H1 (cell line): ENCODE data around the gene MAP6. TPM values are rescaled to one million over a fixed set of nuclear protein-coding genes. Genes with fewer than 3 reads are reported as not detected.

Experiments
- CTCF ChIA-PET: fragments of 300-600 bp; sonication (Branson Sonifier 250); formaldehyde crosslinking; loops from one replicate; lab custom pipeline; 2021; ENCODE audit not compliant: partially characterized antibody; lab: Charles Lee
- POLR2A ChIA-PET: fragments of 300-600 bp; sonication (Branson Sonifier 250); formaldehyde crosslinking; loops from one replicate; lab custom pipeline; 2021; ENCODE audit warnings: inconsistent platforms; ENCODE audit not compliant: partially characterized antibody; lab: Charles Lee
- DNase-seq, 2 experiments: peaks; one replicate each; pipeline versions ENCODE4 v3.0.0 to v3.0.0-alpha.2; 2010 to 2022; ENCODE audit warnings: low spot score in 2 of 2, low read depth in 1 of 2, mixed read lengths in 1 of 2
- FAIRE-seq: peaks from 2 replicates; lab custom pipeline; 2011; peaks lifted over from hg19 to GRCh38; lab: Jason Lieb, UNC
- H2AFZ ChIP-seq: 2 replicates; pipeline ENCODE4 v1.8.1; 2012; ENCODE audit warnings: low read length, inconsistent platforms
- H2AK5ac ChIP-seq: 2 replicates; pipeline ENCODE4 v1.6.1; 2013; ENCODE audit warnings: low read depth, low read length
- H2BK120ac ChIP-seq: replicated peaks from 2 replicates; pipeline ENCODE3; 2013; ENCODE audit warnings: low read depth, low read length, inconsistent platforms
- H2BK12ac ChIP-seq: 2 replicates; pipeline ENCODE4 v1.6.1; 2013; ENCODE audit warnings: low read depth, low read length
- H2BK15ac ChIP-seq: 2 replicates; pipeline ENCODE4 v1.6.1; 2013; ENCODE audit warnings: low read length
- H2BK20ac ChIP-seq: 2 replicates; pipeline ENCODE4 v1.6.1; 2013; ENCODE audit warnings: low read length
- H2BK5ac ChIP-seq: 2 replicates; pipeline ENCODE4 v1.6.1; 2013; ENCODE audit warnings: low read depth, low read length
- H3K14ac ChIP-seq: 2 replicates; pipeline ENCODE4 v1.6.1; 2013; ENCODE audit warnings: inconsistent platforms; ENCODE audit not compliant: insufficient read length
- H3K18ac ChIP-seq: 2 replicates; pipeline ENCODE4 v1.6.1; 2013; ENCODE audit warnings: low read length; ENCODE audit errors: extremely low read depth
- H3K23ac ChIP-seq: 2 replicates; pipeline ENCODE4 v1.6.1; 2013; ENCODE audit warnings: inconsistent platforms; ENCODE audit not compliant: insufficient read length
- H3K23me2 ChIP-seq: 2 replicates; pipeline ENCODE4 v1.6.1; 2013; ENCODE audit warnings: low read depth, low read length
- H3K27ac ChIP-seq: 2 replicates; pipeline ENCODE4 v1.6.1; 2011; ENCODE audit warnings: low read depth, low read length, inconsistent platforms
- H3K27me3 ChIP-seq, 4 experiments: replicated peaks in 1 of 4; 1 replicate in 1 of 4; 2 replicates in 3 of 4; pipeline versions ENCODE4 v1.6.1 to v1.8.1; 2011 to 2013; ENCODE audit warnings: low read length in 3 of 4, mild to moderate bottlenecking in 3 of 4, inconsistent platforms in 2 of 4, mixed read lengths in 2 of 4, moderate library complexity in 1 of 4; ENCODE audit not compliant: control insufficient read depth in 3 of 4, insufficient read depth in 3 of 4; ENCODE audit errors: extremely low read depth in 1 of 4
- H3K36me3 ChIP-seq, 4 experiments: 2 replicates each; pipeline versions ENCODE4 v1.6.1 to v1.8.1; 2011 to 2013; ENCODE audit warnings: mild to moderate bottlenecking in 4 of 4, low read length in 3 of 4, moderate library complexity in 2 of 4, control low read depth in 1 of 4, inconsistent platforms in 1 of 4; ENCODE audit not compliant: insufficient read depth in 4 of 4, control insufficient read depth in 2 of 4
- H3K4ac ChIP-seq: replicated peaks from 2 replicates; pipeline ENCODE3; 2013; ENCODE audit warnings: low read length, low read depth, mixed read lengths, inconsistent platforms; ENCODE audit not compliant: insufficient read length
- H3K4me1 ChIP-seq, 4 experiments: replicated peaks in 1 of 4; 1 replicate in 1 of 4; 2 replicates in 3 of 4; pipeline versions ENCODE4 v1.6.1 to v1.8.1; 2011 to 2013; ENCODE audit warnings: low read length in 3 of 4, inconsistent platforms in 2 of 4, mixed read lengths in 1 of 4; ENCODE audit not compliant: insufficient read depth in 4 of 4, control insufficient read depth in 3 of 4
- H3K4me2 ChIP-seq, 2 experiments: 2 replicates each; pipeline versions ENCODE4 v1.6.1 to v1.8.1; 2011 to 2013; ENCODE audit warnings: low read depth in 2 of 2, low read length in 2 of 2, control low read depth in 1 of 2, inconsistent platforms in 1 of 2, mild to moderate bottlenecking in 1 of 2; ENCODE audit not compliant: insufficient read depth in 1 of 2
- H3K4me3 ChIP-seq, 4 experiments: fragments of 200-600, 300-600 bp in 1 of 4; sonication (generic), shearing (Covaris generic), sonication (Bioruptor Twin) in 1 of 4; 2 replicates each; pipeline versions ENCODE4 v1.5.1 to v1.8.1; 2011 to 2016; ENCODE audit warnings: low read length in 4 of 4, low read depth in 3 of 4, control low read depth in 2 of 4, inconsistent platforms in 2 of 4, mild to moderate bottlenecking in 2 of 4, mixed read lengths in 1 of 4, moderate library complexity in 1 of 4; ENCODE audit not compliant: insufficient read depth in 2 of 4; ENCODE audit errors: extremely low read depth in 1 of 4
- H3K56ac ChIP-seq: replicated peaks from 2 replicates; pipeline ENCODE3; 2013; ENCODE audit warnings: low read depth, mild to moderate bottlenecking, mixed read lengths, low read length, inconsistent platforms; ENCODE audit not compliant: insufficient read length
- H3K79me1 ChIP-seq: 2 replicates; pipeline ENCODE4 v1.6.1; 2013; ENCODE audit warnings: low read depth, low read length, control low read depth
- H3K79me2 ChIP-seq, 2 experiments: 2 replicates each; pipeline versions ENCODE4 v1.6.1 to v1.8.1; 2012 to 2013; ENCODE audit warnings: low read length in 2 of 2, mild to moderate bottlenecking in 2 of 2, inconsistent platforms in 1 of 2; ENCODE audit not compliant: insufficient read depth in 2 of 2, control insufficient read depth in 1 of 2
- H3K9ac ChIP-seq, 4 experiments: replicated peaks in 1 of 4; 1 replicate in 1 of 4; 2 replicates in 3 of 4; pipeline versions ENCODE4 v1.6.1 to v1.8.1; 2011 to 2013; ENCODE audit warnings: low read depth in 3 of 4, low read length in 3 of 4, control low read depth in 2 of 4, mild to moderate bottlenecking in 2 of 4, moderate library complexity in 2 of 4, inconsistent platforms in 1 of 4; ENCODE audit errors: extremely low read depth in 1 of 4
- H3K9me3 ChIP-seq, 2 experiments: 2 replicates each; pipeline versions ENCODE4 v1.6.1 to v1.8.1; 2012 to 2013; ENCODE audit warnings: mild to moderate bottlenecking in 2 of 2, moderate library complexity in 2 of 2, control low read depth in 1 of 2, inconsistent platforms in 1 of 2, low read depth in 1 of 2, low read length in 1 of 2, mixed read lengths in 1 of 2; ENCODE audit not compliant: insufficient read depth in 2 of 2
- H4K20me1 ChIP-seq, 2 experiments: replicated peaks in 1 of 2; 2 replicates each; pipeline versions ENCODE3 to v1.8.1; 2011 to 2013; ENCODE audit warnings: inconsistent platforms in 2 of 2, low read length in 2 of 2, mild to moderate bottlenecking in 1 of 2; ENCODE audit not compliant: insufficient read depth in 2 of 2, control insufficient read depth in 1 of 2
- H4K5ac ChIP-seq: 2 replicates; pipeline ENCODE4 v1.6.1; 2013; ENCODE audit warnings: low read length, low read depth, mixed read lengths, inconsistent platforms; ENCODE audit not compliant: insufficient read length
- H4K8ac ChIP-seq: 2 replicates; pipeline ENCODE4 v1.8.0; 2013; ENCODE audit warnings: mild to moderate bottlenecking, moderate library complexity, low read length, inconsistent platforms; ENCODE audit not compliant: insufficient read depth; ENCODE audit errors: extremely low read depth
- H4K91ac ChIP-seq: replicated peaks from 2 replicates; pipeline ENCODE3; 2013; ENCODE audit warnings: low read length, mixed read lengths, inconsistent platforms; ENCODE audit not compliant: insufficient read length
- BCL11A ChIP-seq, 2 experiments: IDR thresholded peaks; one replicate each; pipeline ENCODE4 v1.6.1; 2011; ENCODE audit warnings: low read depth in 2 of 2, low read length in 2 of 2, mild to moderate bottlenecking in 2 of 2
- GTF2F1 ChIP-seq: IDR thresholded peaks from 2 replicates; pipeline ENCODE4 v1.6.1; 2012; ENCODE audit warnings: low read depth, low read length, improper control_type of control experiment, borderline replicate concordance
- KDM4A ChIP-seq: IDR thresholded peaks from one replicate; pipeline ENCODE4 v1.7.1; 2012; ENCODE audit warnings: low read depth, mild to moderate bottlenecking, moderate library complexity, low read length, inconsistent platforms; ENCODE audit not compliant: severe bottlenecking
- NRF1 ChIP-seq: IDR thresholded peaks from 2 replicates; pipeline ENCODE4 v1.6.1; 2011; ENCODE audit warnings: mild to moderate bottlenecking, low read depth, low read length, improper control_type of control experiment
- PHF8 ChIP-seq: fragments of 200-600 bp; sonication (generic); conservative IDR thresholded peaks from 2 replicates; pipeline ENCODE4 v1.7.1; 2012; ENCODE audit warnings: low read depth, mild to moderate bottlenecking, inconsistent platforms, low read length, moderate library complexity
- RAD21 ChIP-seq, 2 experiments: IDR thresholded peaks in 1 of 2; conservative IDR thresholded peaks in 1 of 2; 2 replicates each; pipeline ENCODE4 v1.6.1; 2011; ENCODE audit warnings: low read depth in 2 of 2, low read length in 2 of 2, improper control_type of control experiment in 1 of 2, inconsistent platforms in 1 of 2, mild to moderate bottlenecking in 1 of 2, moderate library complexity in 1 of 2
- RBBP5 ChIP-seq: IDR thresholded peaks from 2 replicates; pipeline ENCODE4 v1.7.1; 2012; ENCODE audit warnings: low read depth, mild to moderate bottlenecking, inconsistent platforms, low read length, moderate library complexity, borderline replicate concordance
- SP1 ChIP-seq: IDR thresholded peaks from 2 replicates; pipeline ENCODE4 v1.6.1; 2011; ENCODE audit warnings: low read depth, low read length
- SP4 ChIP-seq: IDR thresholded peaks from 2 replicates; pipeline ENCODE4 v1.6.1; 2012; ENCODE audit warnings: low read length, inconsistent platforms
- TAF7 ChIP-seq: optimal IDR thresholded peaks from 2 replicates; pipeline ENCODE3; 2011; ENCODE audit warnings: low read depth, mild to moderate bottlenecking, inconsistent platforms, low read length, moderate library complexity, borderline replicate concordance
- TBP ChIP-seq: IDR thresholded peaks from 2 replicates; pipeline ENCODE4 v1.6.1; 2011; ENCODE audit warnings: low read depth, low read length, improper control_type of control experiment
- TCF12 ChIP-seq: IDR thresholded peaks from 2 replicates; pipeline ENCODE4 v1.6.1; 2011; ENCODE audit warnings: low read depth, mild to moderate bottlenecking, low read length
- YY1 ChIP-seq: IDR thresholded peaks from 2 replicates; pipeline ENCODE4 v1.6.1; 2011; ENCODE audit warnings: low read depth, mild to moderate bottlenecking, low read length
- ZNF274 ChIP-seq: IDR thresholded peaks from 2 replicates; pipeline ENCODE4 v1.7.0; 2012; ENCODE audit warnings: low read length, borderline replicate concordance; ENCODE audit errors: extremely low read depth
- WGBS, 2 experiments: shearing (Covaris generic) in 1 of 2; methylation state at CpG; one replicate each; pipeline versions ENCODE4 v1.1.6 to v1.1.7; 2013 to 2015; ENCODE audit warnings: low lambda C conversion rate in 2 of 2, mixed read lengths in 2 of 2, inconsistent platforms in 1 of 2, low coverage in 1 of 2, missing lambda C conversion rate in 1 of 2; ENCODE audit not compliant: insufficient replicate concordance in 2 of 2, insufficient coverage in 1 of 2, insufficient read length in 1 of 2; ENCODE audit errors: extremely low coverage in 1 of 2, missing lambda C conversion rate in 1 of 2; 5-methylcytosine and 5-hydroxymethylcytosine counted together
- polyA plus RNA-seq, 7 experiments: library from polyadenylated mRNA; depleted of rRNA in 3 of 7; stranded (reverse) in 5 of 7; unstranded in 2 of 7; fragments of >200 nt in 5 of 7; fragments of 200-250 nt in 2 of 7; gene quantifications; 1 replicate in 5 of 7; 2 replicates in 1 of 7; 4 replicates in 1 of 7; pipeline versions ENCODE4 v1.2.1 to v1.2.3, GENCODE V29; 2011 to 2013; ENCODE audit warnings: missing spikeins in 2 of 7, mixed read lengths in 2 of 7
- total RNA-seq: library from RNA; stranded (reverse); fragmentation: NEBNext Ultra II Directional; extraction: Animal tissue kit (Norgen Biotek cat#: 25700); gene quantifications from 2 replicates; pipeline ENCODE4 v1.2.1, GENCODE V29; 2021

The MAP6 gene
- total and polyA plus RNA-seq, 2 of the 8 experiments (the other 6 are each of a cell fraction or from before 2014, with no cell fraction given) = 0.54 to 0.89 TPM

- Histone ChIP-seq H3K36me3 (no peaks in the 10 kb centered on the region), H4K8ac (no peak overlapping the region), H2BK5ac (no peak overlapping the region), H2AK5ac (no peak overlapping the region; the same call in 1 of the 2 replicates), H3K14ac (no peak overlapping the region), H3K56ac (no peak overlapping the region), H4K91ac (no peak overlapping the region), H4K5ac (no peak overlapping the region), H3K9me3 (no peaks in the 10 kb centered on the region), H3K9ac (no peak overlapping the region), H3K79me1 (no peaks in the 10 kb centered on the region), H3K4me1 (peaks cover 0 to 4% (median 0%) of the 10 kb centered on the region in 4 experiments; a peak in 2 of 7 replicates), H3K4me3 (no peak overlapping the region), H4K20me1 (no peaks in the 10 kb centered on the region), H2BK15ac (no peak overlapping the region), H3K79me2 (no peaks in the 10 kb centered on the region), H2BK12ac (no peak overlapping the region), H2AFZ (no peak overlapping the region), H3K27me3 (peaks cover 0 to 3% (median 0%) of the 10 kb centered on the region in 4 experiments; a peak in 1 of 7 replicates), H3K27ac (no peak overlapping the region), H3K23me2 (no peaks in the 10 kb centered on the region), H3K23ac (no peak overlapping the region), H2BK120ac (no peak overlapping the region), H3K4ac (no peak overlapping the region), H2BK20ac (no peak overlapping the region), H3K18ac (no peak overlapping the region), H3K4me2 (no peak overlapping the region)
- ChIA-PET CTCF (interaction anchor here (0.6 to 7.2 kb wide), 28 partner anchors 9 to 236 kb away, joined by 3 to 74 read pairs (median 6); no protein-coding TSS in a partner anchor), POLR2A (interaction anchor here (0.8 to 2.4 kb wide), 5 partner anchors 16 to 35 kb away, joined by 3 to 5 read pairs (median 3); no protein-coding TSS in a partner anchor)
- FAIRE-seq (no peak), DNase-seq (no peak)
- WGBS, 2 experiments = 87% methylated on average over 7 of the region's 7 CpGs; no CpG with 5 or more reads in 1 of the 2 experiments
- no peak for TF ChIP-seq TBP
- no peak for TF ChIP-seq GTF2F1
- TF ChIP-seq SP4 = no peak
- TF ChIP-seq RBBP5 = no peak
- TF ChIP-seq YY1 = no peak
- TF ChIP-seq RAD21 (IDR thresholded peaks at IDR 0.05 in 1 of 2, conservative IDR thresholded peaks at IDR 0.05 in 1 of 2; ENCODE audit: low read depth in 2 of 2, low read length in 2 of 2) = no peak
- no peak for TF ChIP-seq BCL11A (IDR thresholded peaks at IDR 0.05; ENCODE audit: low read depth in 2 of 2, low read length in 2 of 2)
- TF ChIP-seq NRF1 = no peak
- no peak for TF ChIP-seq SP1
- no peak for TF ChIP-seq TAF7
- TF ChIP-seq TCF12 = no peak
- no peak for TF ChIP-seq ZNF274
- no peak for TF ChIP-seq KDM4A
- TF ChIP-seq PHF8 = no peak
Measured at GRCh38 chr11:75598900-75599299, 69.9 kb downstream of the MAP6 start.
